Measurements from ENCODE around the gene TATDN2.

TATDN2 gene

DNA sequence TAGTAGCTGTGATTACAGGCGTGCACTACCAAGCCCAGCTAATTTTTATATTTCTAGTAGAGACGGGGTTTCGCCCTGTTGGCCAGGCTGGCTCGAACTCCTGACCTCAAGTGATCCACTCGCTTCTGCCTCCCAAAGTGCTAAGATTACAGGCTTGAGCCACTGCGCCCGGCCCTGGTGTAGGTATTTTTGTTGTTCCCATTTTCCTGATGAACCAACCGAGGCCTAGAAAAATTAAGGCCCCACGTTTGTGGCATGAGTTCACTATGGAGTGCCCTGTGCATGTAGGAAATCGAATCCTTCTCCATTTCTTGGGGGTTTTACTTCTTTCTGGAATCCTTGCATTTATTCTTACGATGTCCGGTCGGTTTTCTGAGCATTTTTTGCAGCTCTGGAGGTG lies 14.3 kb upstream of the TATDN2 start:
- no peak for DNase-seq

DNA sequence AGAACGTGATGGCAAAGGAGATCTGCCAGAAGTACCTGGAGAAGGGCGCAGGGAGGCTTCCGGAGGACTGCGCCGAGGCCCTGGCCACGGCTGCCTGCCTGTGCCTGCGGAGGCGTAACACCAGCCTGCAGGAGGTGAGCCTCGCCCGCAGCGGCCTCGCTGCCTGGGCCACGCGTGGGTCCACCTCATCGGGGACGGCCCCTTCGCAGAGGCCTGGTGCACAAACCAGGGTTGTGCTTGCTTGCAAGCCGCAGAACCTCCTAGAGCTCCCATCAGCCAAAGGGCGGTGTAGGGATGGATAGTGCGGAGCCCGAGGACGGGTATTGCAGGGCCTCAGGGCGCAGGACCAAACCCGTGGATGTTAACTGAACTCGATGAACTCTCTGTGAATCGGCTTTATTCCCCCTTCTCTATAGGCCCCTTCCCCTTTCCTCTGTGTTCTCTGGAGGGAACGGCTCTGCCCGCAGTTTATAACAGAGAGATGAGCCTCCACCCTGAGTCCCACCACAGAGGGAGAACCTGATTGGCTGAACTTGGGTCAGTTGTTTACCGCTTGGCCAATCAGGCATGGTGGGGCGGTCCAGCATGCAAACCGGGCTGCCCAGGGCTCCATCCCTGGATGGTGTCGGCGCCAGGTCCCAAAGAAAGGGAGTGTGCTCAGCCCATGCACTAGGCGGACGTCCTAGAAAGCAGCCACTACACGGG lies 13.6 kb upstream of the TATDN2 start:
- in situ Hi-C loops (cut with MboI; ENCODE audit: low pct_unique_long_range_greater_than_20kb, low sequenced_read_pairs): no loop called here
- no peak for DNase-seq

More for the DNA sequence above, 14.3 kb upstream of the TATDN2 start:
- in situ Hi-C loops (cut with MboI; ENCODE audit: low pct_unique_long_range_greater_than_20kb, low sequenced_read_pairs): no loop called here

DNA sequence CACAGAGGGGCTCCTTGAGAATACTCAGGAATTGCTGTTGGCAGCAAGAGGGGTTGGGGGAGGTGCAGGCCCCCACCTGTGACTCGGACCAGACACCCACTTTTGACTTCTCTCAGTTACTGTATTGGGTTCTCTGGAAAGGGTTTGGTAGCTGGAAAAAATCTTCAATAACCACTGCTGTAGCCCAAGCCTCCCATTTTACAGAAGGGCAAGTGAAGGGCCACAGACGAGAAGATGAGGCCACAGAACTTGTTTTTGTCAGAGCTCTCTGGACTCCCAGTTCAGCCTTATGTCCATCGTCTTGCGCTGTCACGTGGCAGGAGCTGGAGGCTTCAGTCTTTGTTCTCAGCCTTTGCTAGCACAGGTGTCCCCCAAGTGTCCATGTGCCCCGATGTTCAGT lies 12.7 kb upstream of the TATDN2 start:
- DNase-seq: no peak
- in situ Hi-C loops (cut with MboI; ENCODE audit: low pct_unique_long_range_greater_than_20kb, low sequenced_read_pairs): no loop called here

DNA sequence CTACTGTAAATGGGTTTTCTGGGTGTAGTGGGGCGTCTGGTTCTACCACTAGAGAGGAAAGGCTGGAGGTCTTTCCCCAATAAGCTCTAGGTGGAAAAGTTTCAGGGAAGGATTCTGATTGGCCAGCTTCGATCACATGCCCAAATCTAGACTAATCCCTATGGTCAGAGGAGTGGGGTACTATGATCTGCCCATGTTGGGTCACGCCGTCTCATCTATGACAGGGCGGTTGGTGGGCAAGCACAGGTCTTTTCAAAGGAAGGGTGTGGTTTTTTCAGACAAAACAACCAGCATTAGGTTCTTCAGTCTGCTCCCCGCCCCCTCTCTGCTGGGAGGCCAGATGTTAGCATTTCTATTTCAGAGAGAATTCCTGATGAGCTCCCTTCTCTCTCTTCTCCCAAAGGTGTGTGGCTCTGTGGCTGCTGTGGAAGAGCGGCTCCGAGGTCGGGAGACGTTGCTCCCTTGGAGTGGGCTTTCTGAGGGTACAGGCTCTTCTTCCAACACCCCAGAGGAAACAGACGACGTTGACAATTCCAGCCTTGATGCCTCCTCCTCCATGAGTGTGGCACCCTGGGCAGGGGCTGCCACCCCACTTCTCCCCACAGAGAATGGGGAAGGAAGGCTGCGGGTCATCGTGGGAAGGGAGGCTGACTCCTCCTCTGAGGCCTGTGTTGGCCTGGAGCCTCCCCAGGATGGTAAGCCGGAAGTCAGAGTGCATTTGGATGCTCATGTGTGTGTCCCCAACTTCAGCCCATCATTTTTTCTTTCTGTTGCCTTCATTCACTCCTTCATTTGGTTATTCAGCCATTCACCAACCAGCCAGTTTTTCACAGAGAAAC lies 9.7 kb upstream of the TATDN2 start:
- DNase-seq: no peak
- in situ Hi-C loops (cut with MboI; ENCODE audit: low pct_unique_long_range_greater_than_20kb, low sequenced_read_pairs): no loop called here

DNA sequence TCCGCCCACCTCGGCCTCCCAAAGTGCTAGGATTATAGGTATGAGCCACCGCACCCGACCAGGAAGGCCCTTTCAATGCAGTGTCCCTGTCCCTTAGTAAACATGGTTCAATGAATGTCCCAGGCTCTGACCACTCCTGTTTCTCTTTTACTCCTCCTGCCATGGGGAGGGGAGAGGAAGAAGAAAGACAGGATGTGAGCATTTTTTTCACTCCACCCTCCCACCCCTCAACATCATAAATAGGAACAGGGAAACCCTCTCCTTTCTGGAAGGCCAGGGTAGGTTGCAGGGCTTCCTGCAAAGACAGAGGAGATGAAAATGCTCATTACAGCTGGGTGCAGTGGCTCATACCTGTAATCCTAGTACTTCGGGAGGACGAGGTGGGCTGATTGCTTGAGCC lies 7.5 kb upstream of the TATDN2 start:
- DNase-seq: no peak
- in situ Hi-C loops (cut with MboI; ENCODE audit: low pct_unique_long_range_greater_than_20kb, low sequenced_read_pairs): no loop called here

DNA sequence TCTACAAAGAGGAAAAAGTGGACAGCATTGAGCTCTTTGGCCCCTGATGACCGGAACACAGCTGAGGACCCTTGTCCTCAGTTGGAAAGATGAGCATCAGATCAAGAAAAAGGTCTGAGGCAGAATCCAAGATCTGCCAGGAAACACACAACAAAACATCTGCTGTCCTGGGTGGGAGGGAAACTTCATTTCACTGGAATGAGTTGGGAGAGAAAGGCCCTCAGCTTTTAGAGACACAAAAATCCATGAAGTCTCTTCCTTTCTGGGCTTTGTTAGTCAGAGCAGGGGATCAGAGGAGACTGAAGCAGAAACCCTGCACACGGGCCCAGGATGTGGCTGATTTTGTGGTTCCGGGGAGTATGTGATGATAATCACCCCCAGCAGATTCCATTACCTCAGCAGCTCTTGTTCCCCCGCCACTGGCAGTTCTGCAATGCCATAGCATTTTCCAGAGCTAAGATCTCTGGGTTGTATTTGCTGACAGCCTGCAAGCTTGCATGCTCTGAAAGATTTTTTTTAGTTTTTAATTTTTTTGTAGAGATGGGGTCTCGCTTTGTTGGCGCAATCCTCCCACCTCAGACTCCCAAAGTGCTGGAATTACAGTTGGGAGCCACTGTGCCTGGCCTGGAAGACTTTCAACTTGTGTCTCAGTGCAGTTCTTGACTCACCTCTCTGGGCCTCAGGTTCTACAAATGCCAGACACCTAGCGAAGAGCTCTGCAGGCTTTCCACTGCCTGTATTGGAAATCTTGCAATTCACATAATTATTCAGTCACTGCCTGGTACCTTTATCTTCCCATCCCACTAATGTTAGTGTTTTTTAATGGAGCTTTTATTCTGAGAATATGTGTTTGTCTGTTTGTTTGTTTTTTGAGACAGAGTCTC lies 5.8 kb upstream of the TATDN2 start:
- DNase-seq: peak; percentile 48

DNA sequence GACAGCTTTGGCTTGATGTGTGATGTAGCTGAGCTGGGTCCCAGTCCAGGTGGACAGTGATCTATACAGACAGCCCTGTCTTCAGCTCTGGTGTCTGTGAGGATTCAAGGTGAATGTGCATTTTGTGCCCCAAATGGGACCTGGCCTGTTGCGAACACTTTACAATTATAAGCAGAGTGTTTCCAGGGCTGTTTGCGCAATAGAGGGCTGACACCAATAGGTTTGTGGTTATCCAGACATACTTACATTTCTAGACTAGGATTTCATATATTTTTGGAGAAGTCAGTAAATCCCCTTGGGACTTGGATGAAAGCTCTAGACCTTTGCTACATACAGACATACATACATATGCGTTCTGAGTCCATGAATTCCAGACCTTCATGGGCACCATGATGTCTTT lies 4.2 kb upstream of the TATDN2 start:
- DNase-seq: peak; percentile 39
- in situ Hi-C loops (cut with MboI; ENCODE audit: low pct_unique_long_range_greater_than_20kb, low sequenced_read_pairs): no loop called here

More for the DNA sequence above, 5.8 kb upstream of the TATDN2 start:
- in situ Hi-C loops (cut with MboI; ENCODE audit: low pct_unique_long_range_greater_than_20kb, low sequenced_read_pairs): no loop called here

DNA sequence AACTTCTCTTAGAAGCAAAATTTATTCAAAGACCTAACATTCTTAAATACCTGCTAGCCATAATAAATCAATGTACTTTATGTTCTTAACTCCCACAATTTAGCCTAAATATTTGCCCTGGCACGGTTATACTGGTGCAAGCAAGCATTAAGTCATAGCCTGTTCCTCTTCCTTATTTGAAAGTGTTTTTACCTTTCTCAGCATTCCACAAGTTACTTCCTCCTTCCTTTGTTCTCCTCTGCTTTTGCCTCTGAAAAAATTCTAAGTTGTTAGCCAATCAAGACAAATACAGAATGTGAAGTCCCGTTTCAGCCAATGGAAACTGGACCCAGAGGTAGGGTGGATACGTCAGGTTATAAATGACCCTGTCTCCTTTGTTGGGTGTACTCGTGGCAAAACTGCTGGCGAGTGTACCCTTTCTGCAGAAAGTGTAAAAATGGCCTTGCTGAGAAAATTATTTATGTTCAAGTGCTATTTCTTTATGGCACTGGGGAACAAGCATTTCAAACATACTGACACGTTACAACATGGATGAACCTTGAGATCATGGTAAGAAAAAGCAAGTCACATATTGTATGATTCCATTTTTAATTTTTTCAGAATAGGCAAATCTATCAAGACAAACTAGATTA lies 3.1 kb upstream of the TATDN2 start:
- peak; percentile 34 for DNase-seq
- in situ Hi-C loops (cut with MboI; ENCODE audit: low pct_unique_long_range_greater_than_20kb, low sequenced_read_pairs): no loop called here

DNA sequence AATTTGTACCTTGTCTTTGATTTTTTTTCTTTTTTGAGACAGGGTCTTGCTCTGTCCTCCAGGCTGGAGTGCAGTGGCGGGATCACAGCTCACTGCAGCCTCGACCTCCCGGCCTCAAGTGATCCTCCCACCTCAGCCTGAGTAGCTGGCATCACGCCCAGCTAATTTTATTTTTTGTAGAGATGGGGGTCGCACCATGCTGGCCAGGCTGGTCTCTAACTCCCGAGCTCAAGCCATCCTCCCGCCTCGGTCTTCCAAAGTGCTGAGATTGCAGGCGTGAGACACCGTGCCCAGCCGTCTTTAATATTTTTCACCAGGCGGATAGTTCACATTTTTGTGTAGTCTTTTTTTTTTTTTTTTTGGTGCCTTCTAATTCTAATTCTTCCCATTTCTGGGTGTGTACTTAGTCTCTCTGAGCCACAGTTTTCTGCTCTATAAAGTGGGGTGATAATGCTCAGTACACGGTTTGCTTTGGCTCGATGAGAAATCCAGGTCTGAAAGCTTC lies 528 bp upstream of the TATDN2 start:
- no peak for DNase-seq
- in situ Hi-C loops (cut with MboI; ENCODE audit: low pct_unique_long_range_greater_than_20kb, low sequenced_read_pairs): no loop called here

DNA sequence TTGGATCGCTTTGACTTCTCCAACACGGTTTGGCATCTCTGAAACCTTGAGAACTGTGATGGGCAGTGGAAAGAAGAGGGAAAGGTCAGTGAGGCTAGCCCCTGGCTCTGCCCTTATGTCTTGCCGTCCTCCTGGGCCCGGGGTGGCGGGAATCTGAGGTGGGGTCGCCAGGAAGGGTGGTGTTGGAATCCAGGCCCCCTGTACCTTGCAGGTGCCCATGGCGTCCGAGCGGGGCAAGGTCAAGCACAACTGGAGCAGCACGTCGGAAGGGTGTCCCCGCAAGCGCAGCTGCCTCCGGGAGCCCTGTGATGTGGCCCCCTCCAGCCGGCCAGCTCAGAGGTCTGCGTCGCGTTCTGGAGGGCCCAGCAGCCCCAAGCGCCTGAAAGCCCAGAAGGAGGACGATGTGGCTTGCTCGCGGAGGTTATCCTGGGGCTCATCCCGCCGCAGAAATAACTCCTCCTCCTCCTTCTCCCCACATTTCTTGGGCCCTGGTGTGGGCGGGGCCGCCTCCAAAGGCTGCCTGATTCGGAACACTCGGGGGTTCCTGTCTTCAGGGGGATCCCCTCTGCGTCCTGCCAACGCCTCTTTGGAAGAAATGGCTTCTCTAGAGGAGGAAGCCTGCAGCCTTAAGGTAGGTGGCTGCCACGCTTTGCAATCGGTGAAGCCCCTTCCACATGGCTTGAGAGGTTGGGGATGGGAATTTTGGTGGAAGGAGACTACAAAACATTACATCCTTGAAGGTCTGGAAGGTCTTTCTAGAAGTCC lies 907 bp downstream of the TATDN2 start:
- peak; percentile 39 for DNase-seq
- in situ Hi-C loops (cut with MboI; ENCODE audit: low pct_unique_long_range_greater_than_20kb, low sequenced_read_pairs): no loop called here

DNA sequence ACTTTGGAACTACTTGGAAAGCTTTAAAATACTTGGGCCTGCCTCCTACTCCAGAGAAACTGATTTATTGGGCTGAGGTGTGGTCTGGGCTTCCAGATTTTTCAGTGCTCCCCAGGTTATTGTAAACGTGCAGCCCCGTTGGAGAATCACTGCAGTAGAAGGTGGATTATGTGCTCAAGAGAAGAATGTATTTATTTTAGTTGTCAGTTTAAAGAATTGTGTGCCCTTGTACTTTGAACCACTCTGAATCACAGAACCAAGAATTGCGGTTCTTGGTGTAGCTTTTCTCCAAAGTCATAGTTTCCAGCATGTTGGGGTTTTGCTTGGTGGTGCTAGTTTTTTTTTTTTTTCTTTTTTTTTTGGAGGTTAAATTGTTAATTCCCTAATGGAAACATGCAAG lies 1.6 kb downstream of the TATDN2 start:
- DNase-seq: no peak
- in situ Hi-C loops (cut with MboI; ENCODE audit: low pct_unique_long_range_greater_than_20kb, low sequenced_read_pairs): no loop called here

DNA sequence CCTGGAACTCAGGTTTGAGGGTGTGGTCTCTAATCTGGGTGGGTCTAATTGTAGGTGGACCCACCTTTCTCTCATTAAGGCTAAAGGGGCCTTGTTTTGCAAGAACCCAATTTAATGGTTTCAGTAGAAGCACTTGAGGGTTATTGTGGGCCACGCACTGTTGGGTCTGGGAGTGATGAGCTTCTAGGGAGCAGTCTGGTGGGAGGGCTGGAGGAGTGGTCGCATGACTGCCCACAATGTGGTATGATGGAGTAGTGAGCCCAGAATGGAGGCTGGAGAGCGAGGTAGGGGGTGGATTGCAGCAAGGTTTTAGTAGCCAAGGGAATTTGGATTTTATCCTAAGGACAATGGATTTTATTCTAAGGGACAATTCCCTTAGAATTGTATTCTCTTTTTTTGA lies 2.7 kb downstream of the TATDN2 start:
- in situ Hi-C loops (cut with MboI; ENCODE audit: low pct_unique_long_range_greater_than_20kb, low sequenced_read_pairs): no loop called here
- DNase-seq: no peak

DNA sequence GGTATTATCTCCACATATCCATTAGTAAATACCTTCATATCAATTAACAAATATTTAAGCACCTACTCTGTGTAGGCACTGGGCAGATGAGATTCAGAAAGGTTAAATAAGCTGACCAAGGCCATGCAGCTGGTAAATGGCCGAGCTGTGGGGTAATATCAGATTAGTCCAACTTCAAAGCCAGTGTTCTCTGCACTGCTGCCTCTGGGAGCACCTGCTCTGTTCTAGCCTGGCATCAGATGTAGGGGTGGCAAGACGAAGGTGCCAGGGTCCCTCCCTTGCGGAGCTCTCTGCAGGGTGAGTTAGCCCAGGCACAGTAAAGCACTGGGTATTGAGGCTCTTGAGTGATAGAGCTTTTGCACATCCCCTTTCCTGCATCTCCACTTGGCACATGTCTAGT lies 5.5 kb downstream of the TATDN2 start:
- in situ Hi-C loops (cut with MboI; ENCODE audit: low pct_unique_long_range_greater_than_20kb, low sequenced_read_pairs): no loop called here
- no peak for DNase-seq

DNA sequence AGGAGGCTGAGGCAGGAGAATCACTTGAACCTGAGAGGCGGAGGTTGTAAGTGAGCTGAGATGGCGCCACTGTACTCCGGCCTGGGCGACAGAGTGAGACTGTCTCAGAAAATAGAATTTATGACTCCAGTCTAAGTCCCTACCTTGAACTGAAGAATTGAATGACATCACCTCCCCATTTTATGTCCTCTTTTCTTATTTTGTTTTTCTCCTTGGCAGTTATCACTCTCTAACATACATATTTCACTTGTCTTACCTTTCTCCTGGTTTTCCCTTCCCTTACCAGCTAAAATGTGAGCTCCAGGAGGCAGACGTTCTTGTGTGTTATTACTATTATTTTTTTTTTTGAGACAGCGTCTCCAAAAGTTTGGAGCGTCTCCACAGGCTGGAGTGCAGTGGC lies 7.6 kb downstream of the TATDN2 start:
- in situ Hi-C loops (cut with MboI; ENCODE audit: low pct_unique_long_range_greater_than_20kb, low sequenced_read_pairs): no loop called here
- DNase-seq: no peak

DNA sequence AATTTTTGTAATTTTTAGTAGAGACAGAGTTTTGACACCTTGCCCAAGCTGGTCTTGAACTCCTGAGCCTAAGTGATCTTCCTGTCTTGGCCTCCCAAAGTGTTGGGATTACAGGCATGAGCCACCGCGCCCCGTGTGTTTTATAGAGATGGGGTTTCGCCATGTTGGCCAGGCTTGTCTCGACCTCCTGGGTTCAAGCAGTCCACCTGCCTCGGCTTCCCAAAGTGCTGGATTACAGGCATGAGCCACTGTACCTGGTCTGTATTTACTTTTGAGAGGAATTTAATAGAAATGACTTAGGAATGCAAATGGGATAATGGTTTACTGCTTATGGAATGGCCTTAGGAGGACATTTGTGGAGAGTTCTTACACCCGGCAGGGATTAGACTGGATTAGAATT lies 10.8 kb downstream of the TATDN2 start:
- in situ Hi-C loops (cut with MboI; ENCODE audit: low pct_unique_long_range_greater_than_20kb, low sequenced_read_pairs): no loop called here
- no peak for DNase-seq

DNA sequence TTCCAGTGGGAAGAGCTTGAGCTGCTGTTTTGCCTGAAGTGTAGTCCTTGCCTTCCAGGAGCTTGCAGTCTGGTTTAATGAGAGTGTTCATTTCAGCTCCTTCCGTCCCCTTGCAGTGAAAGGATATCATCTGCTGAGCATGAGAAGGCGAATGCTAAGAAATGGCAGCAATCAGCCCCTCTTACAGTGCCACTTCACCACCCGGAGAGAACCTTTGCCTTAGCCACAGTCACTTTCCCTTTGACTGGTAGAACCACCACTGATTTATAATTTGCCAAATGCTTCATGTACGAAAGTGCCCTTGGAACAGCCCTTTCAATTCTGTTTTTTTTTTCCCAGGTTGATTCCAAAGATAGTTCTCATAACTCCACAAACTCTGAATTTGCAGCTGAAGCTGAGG lies 11.5 kb downstream of the TATDN2 start:
- in situ Hi-C loops (cut with MboI; ENCODE audit: low pct_unique_long_range_greater_than_20kb, low sequenced_read_pairs): no loop called here
- DNase-seq: no peak

DNA sequence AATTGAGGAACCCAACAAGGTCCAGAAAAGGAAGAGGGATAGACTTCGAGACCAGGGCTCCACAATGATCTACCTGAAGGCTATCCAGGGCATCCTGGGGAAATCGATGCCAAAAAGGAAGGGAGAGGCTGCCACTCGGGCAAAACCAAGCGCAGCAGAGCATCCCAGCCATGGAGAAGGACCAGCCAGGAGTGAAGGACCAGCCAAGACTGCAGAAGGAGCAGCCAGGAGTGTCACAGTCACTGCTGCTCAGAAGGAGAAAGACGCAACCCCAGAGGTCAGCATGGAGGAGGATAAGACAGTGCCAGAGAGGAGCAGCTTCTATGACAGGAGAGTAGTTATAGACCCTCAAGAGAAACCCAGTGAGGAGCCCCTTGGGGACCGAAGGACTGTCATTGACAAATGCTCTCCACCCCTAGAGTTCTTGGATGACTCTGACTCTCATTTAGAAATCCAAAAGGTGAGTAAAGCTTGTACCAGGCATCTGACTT lies 12.0 kb downstream of the TATDN2 start:
- in situ Hi-C loops (cut with MboI; ENCODE audit: low pct_unique_long_range_greater_than_20kb, low sequenced_read_pairs): no loop called here
- DNase-seq: no peak

DNA sequence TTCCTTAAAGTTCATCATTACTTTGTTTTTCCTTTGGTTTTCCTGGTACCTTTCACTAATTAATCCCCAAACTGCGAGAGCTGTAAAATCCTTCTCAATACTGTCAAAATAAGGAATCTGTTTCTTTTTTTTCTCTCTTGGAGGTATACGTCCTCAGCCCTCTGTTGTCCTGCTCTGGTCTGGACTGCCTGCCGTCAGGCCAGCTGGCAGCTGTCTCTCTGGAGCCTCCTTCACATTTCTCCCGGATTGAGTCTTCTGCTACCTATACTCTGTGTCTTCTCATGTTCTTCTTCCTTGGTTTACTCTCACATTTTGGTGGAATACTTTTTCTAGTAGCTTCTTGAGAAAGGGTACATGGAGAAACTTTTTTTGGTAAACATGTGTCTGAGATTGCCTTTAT lies 13.8 kb downstream of the TATDN2 start:
- in situ Hi-C loops (cut with MboI; ENCODE audit: low pct_unique_long_range_greater_than_20kb, low sequenced_read_pairs): no loop called here
- DNase-seq: no peak

Measured in KBM-7 (cell line).